Measurements from ENCODE around the gene SLC6A5. TPM values are rescaled to one million over a fixed set of nuclear protein-coding genes. Genes with fewer than 3 reads are reported as not detected.

The SLC6A5 gene
- total and polyA plus RNA-seq, 2 of the 8 experiments (the other 6 are each of a cell fraction or from before 2014, with no cell fraction given) = not detected

GRCh38 chr11:20592741-20593140 lies 6.7 kb upstream of the SLC6A5 start (continued):
- no peak for TF ChIP-seq CHD7 (IDR thresholded peaks at IDR 0.05; ENCODE audit: insufficient replicate concordance, low read length)
- no peak for TF ChIP-seq POU5F1 (IDR thresholded peaks at IDR 0.05; ENCODE audit: low read depth, low read length)
- TF ChIP-seq RAD21 (IDR thresholded peaks at IDR 0.05 in 1 of 2, conservative IDR thresholded peaks at IDR 0.05 in 1 of 2; ENCODE audit: low read depth in 2 of 2, low read length in 2 of 2) = peak; percentile 47 to 54
